LNCaP clone FGC (cell line): ENCODE results near the gene HMOX1.

Experiments used
- DNase-seq: peaks from one replicate; pipeline ENCODE4 v3.0.0-alpha.2; 2011; ENCODE audit warnings: low read depth
- H3K4me3 ChIP-seq: 2 replicates; pipeline ENCODE4 v1.5.1; 2011; ENCODE audit warnings: mild to moderate bottlenecking, low read depth, low read length, control low read depth
- TF ChIP-seq, protein P1 (sequence below): IDR thresholded peaks from 2 replicates; pipeline ENCODE4 v1.5.1; 2012; ENCODE audit warnings: mild to moderate bottlenecking; ENCODE audit not compliant: control insufficient read depth, insufficient read depth; ENCODE audit errors: extremely low read depth

HMOX1 gene

GRCh38 chr22:35407362-35407761 is 26.5 kb downstream of the HMOX1 start:
- TF ChIP-seq, protein P1, sequence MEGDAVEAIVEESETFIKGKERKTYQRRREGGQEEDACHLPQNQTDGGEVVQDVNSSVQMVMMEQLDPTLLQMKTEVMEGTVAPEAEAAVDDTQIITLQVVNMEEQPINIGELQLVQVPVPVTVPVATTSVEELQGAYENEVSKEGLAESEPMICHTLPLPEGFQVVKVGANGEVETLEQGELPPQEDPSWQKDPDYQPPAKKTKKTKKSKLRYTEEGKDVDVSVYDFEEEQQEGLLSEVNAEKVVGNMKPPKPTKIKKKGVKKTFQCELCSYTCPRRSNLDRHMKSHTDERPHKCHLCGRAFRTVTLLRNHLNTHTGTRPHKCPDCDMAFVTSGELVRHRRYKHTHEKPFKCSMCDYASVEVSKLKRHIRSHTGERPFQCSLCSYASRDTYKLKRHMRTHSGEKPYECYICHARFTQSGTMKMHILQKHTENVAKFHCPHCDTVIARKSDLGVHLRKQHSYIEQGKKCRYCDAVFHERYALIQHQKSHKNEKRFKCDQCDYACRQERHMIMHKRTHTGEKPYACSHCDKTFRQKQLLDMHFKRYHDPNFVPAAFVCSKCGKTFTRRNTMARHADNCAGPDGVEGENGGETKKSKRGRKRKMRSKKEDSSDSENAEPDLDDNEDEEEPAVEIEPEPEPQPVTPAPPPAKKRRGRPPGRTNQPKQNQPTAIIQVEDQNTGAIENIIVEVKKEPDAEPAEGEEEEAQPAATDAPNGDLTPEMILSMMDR, result no peak
- no peak overlapping the region for H3K4me3 ChIP-seq
- no peak for DNase-seq

DNA sequence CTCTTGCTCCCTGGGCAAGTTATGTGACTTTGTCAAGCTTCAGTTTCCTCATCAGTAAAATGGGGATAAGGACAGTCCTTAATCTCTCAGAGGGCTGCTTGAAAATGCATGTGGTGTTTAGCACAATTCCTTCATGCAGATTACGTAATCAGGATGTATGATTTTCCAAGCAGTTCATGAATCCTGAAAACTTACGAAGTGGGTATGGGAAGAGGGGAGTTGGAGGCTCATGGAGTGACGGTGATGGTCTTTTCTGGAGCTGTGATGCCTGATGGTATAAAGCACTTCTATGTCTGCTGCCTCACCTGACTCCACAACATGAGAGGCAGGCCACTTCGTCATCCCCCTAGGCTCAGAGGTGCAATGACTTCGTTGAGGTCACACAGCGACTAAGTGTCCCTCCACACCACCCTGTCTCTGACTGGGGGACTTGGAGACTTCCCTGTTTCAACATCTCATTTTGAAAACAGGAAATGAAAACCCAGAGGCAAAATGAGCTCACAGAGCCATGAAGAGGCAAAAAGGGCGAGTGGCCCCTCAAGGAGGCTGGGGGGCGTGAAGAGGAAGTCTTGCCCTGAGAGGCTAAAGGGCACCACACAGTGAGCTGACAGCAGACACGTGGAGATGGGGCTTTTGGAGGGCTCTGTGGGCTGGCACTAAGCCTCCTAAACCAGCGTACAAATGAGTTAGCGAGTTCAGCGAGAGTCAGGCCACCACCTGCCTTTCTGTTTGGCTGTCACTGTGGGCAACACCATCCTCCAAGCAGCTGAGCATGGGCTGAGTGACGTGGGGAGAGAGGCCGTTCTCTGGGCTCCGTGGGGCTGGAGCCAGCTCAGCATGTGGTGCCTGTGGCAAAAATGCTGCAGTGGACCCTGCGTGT is 29.1 kb downstream of the HMOX1 start:
- H3K4me3 ChIP-seq, result no peak overlapping the region
- DNase-seq, result no peak
- TF ChIP-seq, protein P1, result no peak

GRCh38 chr22:35410663-35411034 is 29.8 kb downstream of the HMOX1 start:
- H3K4me3 ChIP-seq, result no peak overlapping the region
- TF ChIP-seq, protein P1, result no peak
- no peak for DNase-seq

- TF ChIP-seq, protein P1, result no peak
- H3K4me3 ChIP-seq, result no peak overlapping the region
- DNase-seq, result no peak
Observed at GRCh38 chr22:35411102-35411501, 30.2 kb downstream of the HMOX1 start.

GRCh38 chr22:35413624-35414023 is 32.7 kb downstream of the HMOX1 start:
- TF ChIP-seq, protein P1, result no peak
- no peak for DNase-seq
- no peak overlapping the region for H3K4me3 ChIP-seq

GRCh38 chr22:35417606-35418005 is 36.7 kb downstream of the HMOX1 start:
- TF ChIP-seq, protein P1, result no peak
- H3K4me3 ChIP-seq, result no peak overlapping the region
- no peak for DNase-seq

DNA sequence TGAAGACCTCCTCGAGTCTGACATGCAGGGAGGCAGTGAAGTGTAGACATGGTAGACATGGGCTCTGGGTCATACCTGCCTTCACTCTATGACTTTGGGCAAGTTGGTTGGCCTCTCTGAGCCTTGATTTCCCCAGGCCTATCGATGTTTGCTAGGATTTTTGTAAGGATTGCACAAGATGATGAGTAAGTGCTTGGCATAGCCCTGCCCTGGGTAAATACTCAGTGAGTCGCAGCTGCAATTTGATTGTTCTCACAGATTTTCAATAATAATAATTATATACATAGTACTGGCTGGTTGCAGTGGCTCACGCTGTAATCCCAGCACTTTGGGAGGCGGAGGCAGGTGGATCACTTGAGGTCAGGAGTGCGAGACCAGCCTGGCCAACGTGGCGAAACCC is 37.2 kb downstream of the HMOX1 start:
- no peak overlapping the region for H3K4me3 ChIP-seq
- DNase-seq, result no peak
- TF ChIP-seq, protein P1, result no peak
